GM12892 (cell line): ENCODE data around the gene KIF5C.

ENCODE experiments used
- DNase-seq: peaks from one replicate; pipeline ENCODE4 v3.0.0; 2011; ENCODE audit not compliant: insufficient read length
- FAIRE-seq: peaks from 2 replicates; lab custom pipeline; 2011; peaks lifted over from hg19 to GRCh38; lab: Jason Lieb, UNC
- POLR2A ChIP-seq: IDR thresholded peaks from 2 replicates; pipeline ENCODE4 v1.6.1; 2011; ENCODE audit warnings: low read depth, low read length, control low read depth
- POLR2AphosphoS5 ChIP-seq: IDR thresholded peaks from 2 replicates; pipeline ENCODE4 v1.6.1; 2011; ENCODE audit warnings: low read depth, low read length, control low read depth
- TAF1 ChIP-seq: IDR thresholded peaks from 2 replicates; pipeline ENCODE4 v1.6.1; 2011; ENCODE audit warnings: low read depth, mild to moderate bottlenecking, control low read depth, low read length, borderline replicate concordance

KIF5C gene

GRCh38 chr2:149033716-149034115 is 158.7 kb downstream of the KIF5C start:
- DNase-seq (no peak), FAIRE-seq (no peak)
- TF ChIP-seq POLR2A (no peak), TAF1 (no peak), POLR2AphosphoS5 (no peak)

DNA sequence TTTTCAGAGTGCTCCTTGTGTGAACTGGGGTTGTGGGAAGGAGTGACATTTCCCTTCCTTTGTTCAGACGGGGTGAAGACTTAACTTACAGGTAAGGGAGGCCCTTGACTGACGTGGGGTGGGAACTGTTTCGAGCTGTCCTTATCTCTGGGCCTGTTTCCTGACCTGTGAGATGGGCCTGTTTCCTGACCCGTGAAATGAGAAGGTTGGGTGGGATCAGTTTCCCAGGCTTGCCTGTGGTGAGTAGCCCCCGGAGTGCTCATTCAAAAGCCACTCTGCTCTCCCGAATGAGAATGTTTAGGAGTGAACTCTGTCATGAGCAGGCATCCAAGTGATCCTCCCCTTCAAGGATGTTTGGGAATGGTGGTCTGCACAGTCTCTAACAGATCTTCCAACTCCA is 159.4 kb downstream of the KIF5C start:
- DNase-seq (no peak), FAIRE-seq (no peak)
- TF ChIP-seq POLR2A (no peak), TAF1 (no peak), POLR2AphosphoS5 (no peak)

DNA sequence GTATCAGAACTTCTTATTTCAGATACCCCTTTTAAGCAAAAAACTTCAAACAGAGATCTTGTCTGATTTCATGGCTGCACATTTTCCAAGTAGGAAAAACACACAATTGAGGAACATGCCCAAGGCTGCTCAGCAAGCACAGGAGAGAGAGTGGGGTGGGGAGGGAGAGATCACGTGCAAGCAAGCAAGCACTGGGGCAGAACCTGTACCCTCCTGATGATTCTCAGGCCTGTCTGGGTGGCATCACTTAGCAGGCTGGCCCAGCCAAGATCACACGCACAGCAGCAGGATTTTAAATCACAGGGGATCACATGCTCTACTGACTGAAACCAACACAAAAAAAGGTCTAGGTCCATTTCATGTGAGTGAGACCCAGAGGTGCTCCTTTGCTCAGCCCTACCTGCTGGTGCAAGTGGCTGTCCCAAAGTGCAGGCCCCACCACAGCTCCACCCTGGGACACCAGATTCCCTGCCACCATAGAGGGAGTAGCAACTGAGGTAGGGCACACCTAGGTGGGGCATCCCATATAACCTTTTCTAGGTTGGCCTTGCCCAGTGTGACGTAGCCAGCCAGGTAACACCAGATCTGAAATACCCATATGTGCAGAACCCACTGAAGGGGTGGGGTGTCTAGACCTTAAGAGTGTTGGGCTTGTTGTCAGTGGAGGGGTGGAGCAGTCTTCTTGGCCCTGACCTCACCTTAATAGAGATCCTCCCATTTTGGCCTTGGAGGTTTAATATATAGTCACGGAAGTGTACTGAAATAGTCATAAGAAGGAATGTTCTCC is 161.7 kb downstream of the KIF5C start:
- TF ChIP-seq POLR2AphosphoS5 (no peak), TAF1 (no peak), POLR2A (no peak)
- no peak for FAIRE-seq

DNA sequence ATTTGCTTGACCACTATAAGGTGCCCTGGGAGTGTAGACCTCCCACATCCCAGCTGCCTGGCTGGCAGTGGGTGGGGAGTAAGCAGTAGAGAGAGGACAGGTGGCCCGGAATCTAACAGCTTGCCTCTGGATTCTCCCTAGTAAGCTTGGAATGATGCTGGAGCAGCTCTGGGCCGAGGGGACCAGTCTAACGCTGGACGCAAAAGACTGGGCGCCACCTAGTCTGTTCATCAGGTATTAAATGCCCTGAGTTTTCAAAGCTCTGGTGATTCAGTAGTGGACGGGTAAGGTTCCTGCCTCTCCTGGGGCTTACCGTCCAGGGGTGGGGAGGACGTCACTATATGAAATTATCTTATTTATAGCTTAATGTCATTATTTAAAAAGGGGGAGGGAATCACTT is 162.8 kb downstream of the KIF5C start:
- FAIRE-seq = no peak
- no peak for DNase-seq
- TF ChIP-seq POLR2AphosphoS5 (no peak), POLR2A (no peak), TAF1 (no peak)

More for the DNA sequence above, 161.7 kb downstream of the KIF5C start:
- DNase-seq = no peak

- DNase-seq = peak; percentile 52
- TF ChIP-seq TAF1 (no peak), POLR2A (no peak), POLR2AphosphoS5 (no peak)
- no peak for FAIRE-seq
These were observed 163.6 kb downstream of the KIF5C start, which contains the start of gene LYPD6B for GRCh38 chr2:149038442-149039212. Gene LYPD6B (plus strand): TSS chr2:149038699. CDS start chr2:149130949, 92,250 bp downstream.

- FAIRE-seq (no peak), DNase-seq (no peak)
- TF ChIP-seq TAF1 = no peak
- no peak for TF ChIP-seq POLR2A
- TF ChIP-seq POLR2AphosphoS5 = no peak
These were observed 164.2 kb downstream of the KIF5C start for GRCh38 chr2:149039213-149039724.

- FAIRE-seq (peak; percentile 87), DNase-seq (no peak)
- no peak for TF ChIP-seq POLR2A
- TF ChIP-seq POLR2AphosphoS5 = no peak
- no peak for TF ChIP-seq TAF1
These were observed 165.4 kb downstream of the KIF5C start for GRCh38 chr2:149040451-149040850.

DNA sequence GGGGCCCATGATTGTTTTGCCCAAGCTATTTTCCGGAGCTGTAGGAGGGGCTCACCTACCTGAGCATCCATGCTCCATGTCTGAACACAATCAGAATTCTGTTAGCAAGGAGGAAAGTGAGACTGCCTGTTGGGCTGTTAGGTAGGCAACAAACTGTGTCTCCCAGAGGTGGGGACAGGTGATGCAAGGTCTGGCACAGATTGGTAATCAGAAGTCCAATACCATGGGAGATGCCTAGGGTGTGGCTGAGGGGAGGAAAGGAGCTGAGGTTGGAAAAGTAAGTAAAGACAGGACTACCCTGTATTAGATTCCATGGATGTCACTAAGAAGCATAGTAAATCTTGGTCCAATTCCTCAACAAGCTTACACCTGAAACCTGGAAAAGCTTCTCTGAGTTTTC is 166.5 kb downstream of the KIF5C start:
- TF ChIP-seq POLR2AphosphoS5 (no peak), TAF1 (no peak)
- DNase-seq (no peak), FAIRE-seq (no peak)

DNA sequence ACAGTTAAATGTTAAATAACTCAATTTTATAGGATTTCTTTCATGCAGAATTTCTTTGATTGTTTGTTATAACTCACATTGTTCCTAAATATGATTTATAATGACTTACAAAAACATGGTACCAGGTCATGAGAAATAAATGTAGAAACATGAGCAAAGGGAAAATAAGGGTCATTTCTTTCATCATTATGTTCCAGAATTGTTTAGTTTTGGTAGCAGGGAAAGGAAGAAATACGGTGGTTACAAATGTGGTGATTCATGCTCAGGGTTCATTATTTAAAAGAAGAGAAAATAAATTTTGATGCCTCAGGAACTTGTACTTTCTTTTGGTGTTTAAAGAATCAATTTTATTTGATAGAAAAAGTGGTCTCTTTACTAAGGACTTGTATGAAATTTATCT is 167.9 kb downstream of the KIF5C start:
- DNase-seq (no peak), FAIRE-seq (no peak)
- TF ChIP-seq POLR2A (no peak), TAF1 (no peak), POLR2AphosphoS5 (no peak)

DNA sequence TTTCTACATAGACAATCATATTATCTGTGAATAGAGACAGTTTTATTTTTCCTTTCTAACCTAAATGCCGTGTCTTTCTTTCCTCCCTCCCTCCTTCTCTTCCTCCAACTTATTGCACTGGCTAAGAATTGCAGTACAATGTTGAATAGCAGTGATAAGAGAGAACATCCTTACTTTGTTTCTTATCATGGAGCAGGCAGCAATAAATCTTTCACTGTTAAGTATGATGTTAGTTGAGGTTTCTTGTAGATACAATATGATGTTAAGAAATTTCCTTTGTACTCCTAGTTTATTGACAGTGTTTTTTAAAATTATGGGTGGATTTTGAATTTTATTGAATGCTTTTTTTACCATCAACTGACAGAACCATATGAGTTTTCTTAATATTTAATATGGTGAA is 169.5 kb downstream of the KIF5C start:
- DNase-seq (no peak), FAIRE-seq (no peak)
- no peak for TF ChIP-seq POLR2AphosphoS5
- TF ChIP-seq POLR2A = no peak
- no peak for TF ChIP-seq TAF1

DNA sequence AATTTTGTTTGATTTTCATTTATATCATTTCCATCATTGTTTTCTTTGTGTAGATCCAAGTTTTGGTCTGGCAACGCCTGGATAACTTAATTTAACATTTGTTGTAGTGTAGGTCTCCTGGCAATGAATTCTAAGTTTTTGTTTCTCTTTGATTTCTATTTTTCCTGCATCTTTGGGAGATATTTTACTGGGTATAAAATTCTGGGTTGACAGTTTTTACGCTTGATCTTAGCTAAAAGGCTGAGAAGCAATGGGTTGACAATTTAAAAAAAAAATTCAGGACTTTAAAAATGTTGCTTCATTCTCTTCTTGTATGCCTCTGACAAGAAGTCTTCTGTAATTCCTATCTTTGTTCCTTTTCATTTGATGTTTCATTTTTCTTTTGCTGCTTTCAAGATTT is 172.1 kb downstream of the KIF5C start:
- FAIRE-seq (no peak), DNase-seq (no peak)
- TF ChIP-seq POLR2AphosphoS5 (no peak), POLR2A (no peak), TAF1 (no peak)

DNA sequence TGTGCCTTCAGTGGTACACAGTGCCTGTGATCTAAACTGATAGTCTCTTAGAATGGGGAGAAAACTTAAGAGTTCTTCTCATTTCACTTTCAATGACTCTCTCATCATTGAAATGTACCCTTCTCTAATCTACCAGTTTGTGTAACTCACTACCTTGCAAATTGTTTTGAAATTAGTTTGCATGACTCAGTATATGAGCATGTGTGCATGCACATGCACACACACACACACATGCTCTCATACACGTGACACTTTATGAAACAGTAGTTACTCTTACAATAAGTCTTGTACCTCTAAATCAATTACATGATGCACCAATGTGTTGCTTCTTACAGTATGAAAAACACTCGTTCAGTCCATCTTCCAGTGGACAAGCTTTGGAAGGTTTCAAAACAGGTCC is 174.1 kb downstream of the KIF5C start:
- TF ChIP-seq POLR2A (no peak), POLR2AphosphoS5 (no peak), TAF1 (no peak)
- DNase-seq = no peak
- FAIRE-seq = peak; percentile 73

DNA sequence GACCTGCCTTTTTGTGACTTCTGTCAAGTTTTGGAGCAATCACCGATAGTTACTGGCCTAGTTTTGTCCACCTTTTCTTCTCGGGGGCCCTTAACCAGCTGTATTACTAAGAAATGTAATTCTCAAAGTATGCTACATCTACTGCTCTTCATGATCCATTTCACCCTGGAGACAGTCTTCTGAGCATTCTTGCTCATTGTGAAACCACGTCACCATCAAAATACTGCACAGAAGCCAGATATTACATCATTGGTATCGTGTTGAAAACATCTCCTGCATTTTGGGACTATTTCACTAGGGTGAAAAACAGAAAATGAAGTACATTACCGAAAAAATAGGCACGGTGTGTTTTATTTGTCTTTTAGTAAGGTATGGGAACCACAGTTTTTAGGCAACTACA is 175.2 kb downstream of the KIF5C start:
- TF ChIP-seq TAF1 (no peak), POLR2AphosphoS5 (no peak), POLR2A (no peak)
- peak; percentile 93 for FAIRE-seq
- no peak for DNase-seq
